Liver (tissue), 9 donors: ENCODE data around the gene HOPX. TPM values are rescaled to one million over a fixed set of nuclear protein-coding genes. Genes with fewer than 3 reads are reported as not detected.

Experiments
- DNase-seq: peaks from one replicate; pipeline ENCODE4 v3.0.0-alpha.2; 2017; ENCODE audit warnings: low spot score
- H3K27ac ChIP-seq, 2 donors: one replicate each; pipeline ENCODE4 v1.7.0; 2013; ENCODE audit warnings: inconsistent platforms in 2 of 2, low read length in 2 of 2, control low read depth in 1 of 2, low read depth in 1 of 2, mild to moderate bottlenecking in 1 of 2
- H3K27me3 ChIP-seq, 4 donors: one replicate each; pipeline versions ENCODE4 v1.6.1 to v1.7.0; 2013; ENCODE audit warnings: low read length in 3 of 4, inconsistent platforms in 1 of 4, mild to moderate bottlenecking in 1 of 4, moderate library complexity in 1 of 4; ENCODE audit not compliant: control insufficient read depth in 4 of 4, insufficient read depth in 4 of 4
- H3K36me3 ChIP-seq, 4 donors: one replicate each; pipeline versions ENCODE4 v1.6.1 to v1.7.0; 2013; ENCODE audit warnings: low read length in 3 of 4, mild to moderate bottlenecking in 3 of 4, low read depth in 1 of 4, moderate library complexity in 1 of 4; ENCODE audit not compliant: control insufficient read depth in 4 of 4, insufficient read depth in 3 of 4
- H3K4me1 ChIP-seq, 4 donors: one replicate each; pipeline versions ENCODE4 v1.6.1 to v1.7.0; 2013; ENCODE audit warnings: low read length in 3 of 4, mild to moderate bottlenecking in 3 of 4, moderate library complexity in 1 of 4; ENCODE audit not compliant: control insufficient read depth in 4 of 4, insufficient read depth in 4 of 4
- H3K4me3 ChIP-seq, 3 donors: one replicate each; pipeline versions ENCODE4 v1.6.1 to v1.7.0; 2013; ENCODE audit warnings: low read length in 3 of 3, control low read depth in 1 of 3, low read depth in 1 of 3, mild to moderate bottlenecking in 1 of 3
- H3K9ac ChIP-seq, 2 donors: one replicate each; pipeline ENCODE4 v1.7.0; 2013; ENCODE audit warnings: low read length in 2 of 2, mild to moderate bottlenecking in 2 of 2, moderate library complexity in 2 of 2, control low read depth in 1 of 2, low read depth in 1 of 2
- H3K9me3 ChIP-seq, 4 donors: one replicate each; pipeline versions ENCODE4 v1.6.1 to v1.7.0; 2013; ENCODE audit warnings: low read length in 3 of 4; ENCODE audit not compliant: control insufficient read depth in 4 of 4
- EGR1 ChIP-seq, 2 donors: IDR thresholded peaks; 2 replicates each; pipeline ENCODE4 v1.6.1; 2016 to 2018; ENCODE audit warnings: antibody characterized with exemption in 2 of 2, low read depth in 2 of 2
- FOXA2 ChIP-seq: IDR thresholded peaks from 2 replicates; pipeline ENCODE4 v1.6.1; 2016; ENCODE audit warnings: antibody characterized with exemption
- HNF4A ChIP-seq, 2 donors: conservative IDR thresholded peaks; 2 replicates each; pipeline ENCODE4 v1.6.1; 2016; ENCODE audit warnings: antibody characterized with exemption in 2 of 2, mild to moderate bottlenecking in 2 of 2
- HNF4G ChIP-seq: IDR thresholded peaks from 2 replicates; pipeline ENCODE4 v1.6.1; 2016; ENCODE audit warnings: antibody characterized with exemption
- NR2F2 ChIP-seq: IDR thresholded peaks from 2 replicates; pipeline ENCODE4 v1.6.1; 2016; ENCODE audit warnings: antibody characterized with exemption
- RAD21 ChIP-seq, 2 donors: IDR thresholded peaks; 2 replicates each; pipeline ENCODE4 v1.6.1; 2016; ENCODE audit warnings: antibody characterized with exemption in 2 of 2, mild to moderate bottlenecking in 2 of 2
- RXRA ChIP-seq, 2 donors: IDR thresholded peaks; 2 replicates each; pipeline ENCODE4 v1.6.1; 2017 to 2018; ENCODE audit warnings: antibody characterized with exemption in 2 of 2, mild to moderate bottlenecking in 1 of 2
- TAF1 ChIP-seq: conservative IDR thresholded peaks from 2 replicates; pipeline ENCODE4 v1.6.1; 2016; ENCODE audit warnings: antibody characterized with exemption, mild to moderate bottlenecking
- YY1 ChIP-seq: IDR thresholded peaks from 2 replicates; pipeline ENCODE4 v1.6.1; 2016; ENCODE audit warnings: antibody characterized with exemption, mild to moderate bottlenecking
- WGBS: extraction: QIAGEN DNeasy Blood & Tissue Kit; methylation state at CpG from one replicate; pipeline ENCODE4 v1.1.7; 2013; 5-methylcytosine and 5-hydroxymethylcytosine counted together
- polyA plus RNA-seq, 2 donors: library from polyadenylated mRNA; stranded (reverse) in 1 of 2; unstranded in 1 of 2; fragments of 200-250 nt in 1 of 2; fragments of >200 nt in 1 of 2; fragmentation: Nextera tagmentation in 1 of 2; extraction: Ambion mirVana in 1 of 2; gene quantifications; one replicate each; pipeline versions ENCODE4 v1.2.1 to v1.2.3, GENCODE V29; 2013 to 2015
- total RNA-seq, 2 donors: library from RNA; depleted of rRNA; stranded (reverse); fragments of >200 nt; gene quantifications; one replicate each; pipeline ENCODE4 v1.2.3, GENCODE V29; 2014
- TF ChIP-seq, protein P1 (sequence below): IDR thresholded peaks from 2 replicates; pipeline ENCODE4 v1.6.1; 2016; ENCODE audit warnings: antibody characterized with exemption
- TF ChIP-seq, protein P2 (sequence below): IDR thresholded peaks from 2 replicates; pipeline ENCODE4 v1.6.1; 2016; ENCODE audit warnings: antibody characterized with exemption, mild to moderate bottlenecking
- TF ChIP-seq, protein P3 (sequence below): IDR thresholded peaks from 2 replicates; pipeline ENCODE4 v1.6.1; 2016; ENCODE audit warnings: antibody characterized with exemption
- TF ChIP-seq, protein P4 (sequence below): IDR thresholded peaks from 2 replicates; pipeline ENCODE4 v1.6.1; 2016; ENCODE audit warnings: antibody characterized with exemption
- TF ChIP-seq, protein P5 (sequence below): fragments of 150-350 bp; IDR thresholded peaks from 2 replicates; pipeline ENCODE4 v1.5.1; 2017; ENCODE audit warnings: improper control_type of control experiment, low read depth, low read length; ENCODE audit not compliant: missing input control
- donor health status: healthy.
- donor health status: healthy.
- donor health status: healthy.
- donor health status: healthy.
- donor health status: healthy.

The HOPX gene
- total and polyA plus RNA-seq, 4 donors: 0.40 to 2.4 (median 0.63) TPM

DNA sequence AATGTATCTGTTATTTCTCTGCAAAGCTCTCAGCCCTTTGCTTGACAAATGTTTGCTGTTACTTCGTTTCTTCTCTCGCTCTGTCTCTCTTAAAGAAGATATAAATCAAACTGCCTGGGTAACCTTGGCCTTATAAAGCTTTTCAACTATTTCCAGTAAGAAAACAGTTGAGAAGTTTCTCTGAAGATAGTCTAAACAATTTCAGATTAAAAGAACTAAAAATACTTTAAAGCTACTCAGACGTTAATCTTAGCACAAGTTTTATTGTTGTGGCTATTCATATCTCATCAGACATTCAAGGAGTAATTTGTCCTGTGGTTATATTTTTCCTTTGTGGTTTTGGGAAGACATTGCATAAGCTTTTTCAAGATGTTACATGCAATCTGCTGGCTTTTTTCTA, 22.6 kb downstream of the HOPX start:
- DNase-seq: no peak
- peaks cover 0 to 3% (median 0%) of the 10 kb centered on the region in 4 donors for H3K27me3 ChIP-seq
- H3K9ac ChIP-seq: no peak overlapping the region
- no peak overlapping the region for H3K4me3 ChIP-seq
- TF ChIP-seq, protein P1, sequence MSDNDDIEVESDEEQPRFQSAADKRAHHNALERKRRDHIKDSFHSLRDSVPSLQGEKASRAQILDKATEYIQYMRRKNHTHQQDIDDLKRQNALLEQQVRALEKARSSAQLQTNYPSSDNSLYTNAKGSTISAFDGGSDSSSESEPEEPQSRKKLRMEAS: no peak
- TF ChIP-seq, protein P2, sequence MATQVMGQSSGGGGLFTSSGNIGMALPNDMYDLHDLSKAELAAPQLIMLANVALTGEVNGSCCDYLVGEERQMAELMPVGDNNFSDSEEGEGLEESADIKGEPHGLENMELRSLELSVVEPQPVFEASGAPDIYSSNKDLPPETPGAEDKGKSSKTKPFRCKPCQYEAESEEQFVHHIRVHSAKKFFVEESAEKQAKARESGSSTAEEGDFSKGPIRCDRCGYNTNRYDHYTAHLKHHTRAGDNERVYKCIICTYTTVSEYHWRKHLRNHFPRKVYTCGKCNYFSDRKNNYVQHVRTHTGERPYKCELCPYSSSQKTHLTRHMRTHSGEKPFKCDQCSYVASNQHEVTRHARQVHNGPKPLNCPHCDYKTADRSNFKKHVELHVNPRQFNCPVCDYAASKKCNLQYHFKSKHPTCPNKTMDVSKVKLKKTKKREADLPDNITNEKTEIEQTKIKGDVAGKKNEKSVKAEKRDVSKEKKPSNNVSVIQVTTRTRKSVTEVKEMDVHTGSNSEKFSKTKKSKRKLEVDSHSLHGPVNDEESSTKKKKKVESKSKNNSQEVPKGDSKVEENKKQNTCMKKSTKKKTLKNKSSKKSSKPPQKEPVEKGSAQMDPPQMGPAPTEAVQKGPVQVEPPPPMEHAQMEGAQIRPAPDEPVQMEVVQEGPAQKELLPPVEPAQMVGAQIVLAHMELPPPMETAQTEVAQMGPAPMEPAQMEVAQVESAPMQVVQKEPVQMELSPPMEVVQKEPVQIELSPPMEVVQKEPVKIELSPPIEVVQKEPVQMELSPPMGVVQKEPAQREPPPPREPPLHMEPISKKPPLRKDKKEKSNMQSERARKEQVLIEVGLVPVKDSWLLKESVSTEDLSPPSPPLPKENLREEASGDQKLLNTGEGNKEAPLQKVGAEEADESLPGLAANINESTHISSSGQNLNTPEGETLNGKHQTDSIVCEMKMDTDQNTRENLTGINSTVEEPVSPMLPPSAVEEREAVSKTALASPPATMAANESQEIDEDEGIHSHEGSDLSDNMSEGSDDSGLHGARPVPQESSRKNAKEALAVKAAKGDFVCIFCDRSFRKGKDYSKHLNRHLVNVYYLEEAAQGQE: no peak
- TF ChIP-seq HNF4G: no peak
- TF ChIP-seq RAD21 (IDR thresholded peaks at IDR 0.05): no peak
- TF ChIP-seq TAF1: no peak
- no peak for TF ChIP-seq YY1
- TF ChIP-seq HNF4A (conservative IDR thresholded peaks at IDR 0.05): no peak
- TF ChIP-seq RXRA (IDR thresholded peaks at IDR 0.05): no peak
- TF ChIP-seq, protein P3, sequence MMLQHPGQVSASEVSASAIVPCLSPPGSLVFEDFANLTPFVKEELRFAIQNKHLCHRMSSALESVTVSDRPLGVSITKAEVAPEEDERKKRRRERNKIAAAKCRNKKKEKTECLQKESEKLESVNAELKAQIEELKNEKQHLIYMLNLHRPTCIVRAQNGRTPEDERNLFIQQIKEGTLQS: no peak
- TF ChIP-seq NR2F2: no peak
- TF ChIP-seq, protein P4, sequence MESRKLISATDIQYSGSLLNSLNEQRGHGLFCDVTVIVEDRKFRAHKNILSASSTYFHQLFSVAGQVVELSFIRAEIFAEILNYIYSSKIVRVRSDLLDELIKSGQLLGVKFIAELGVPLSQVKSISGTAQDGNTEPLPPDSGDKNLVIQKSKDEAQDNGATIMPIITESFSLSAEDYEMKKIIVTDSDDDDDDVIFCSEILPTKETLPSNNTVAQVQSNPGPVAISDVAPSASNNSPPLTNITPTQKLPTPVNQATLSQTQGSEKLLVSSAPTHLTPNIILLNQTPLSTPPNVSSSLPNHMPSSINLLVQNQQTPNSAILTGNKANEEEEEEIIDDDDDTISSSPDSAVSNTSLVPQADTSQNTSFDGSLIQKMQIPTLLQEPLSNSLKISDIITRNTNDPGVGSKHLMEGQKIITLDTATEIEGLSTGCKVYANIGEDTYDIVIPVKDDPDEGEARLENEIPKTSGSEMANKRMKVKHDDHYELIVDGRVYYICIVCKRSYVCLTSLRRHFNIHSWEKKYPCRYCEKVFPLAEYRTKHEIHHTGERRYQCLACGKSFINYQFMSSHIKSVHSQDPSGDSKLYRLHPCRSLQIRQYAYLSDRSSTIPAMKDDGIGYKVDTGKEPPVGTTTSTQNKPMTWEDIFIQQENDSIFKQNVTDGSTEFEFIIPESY: no peak
- no peak for TF ChIP-seq FOXA2
- no peak for TF ChIP-seq EGR1 (IDR thresholded peaks at IDR 0.05; ENCODE audit: low read depth in 2 of 2)
- H3K36me3 ChIP-seq: no peaks in the 10 kb centered on the region
- H3K27ac ChIP-seq: no peak overlapping the region
- H3K4me1 ChIP-seq: peaks cover 4 to 15% (median 7%) of the 10 kb centered on the region in 4 donors
- WGBS: 62% methylated on average over 3 of the region's 3 CpGs
- H3K9me3 ChIP-seq: no peaks in the 10 kb centered on the region

DNA sequence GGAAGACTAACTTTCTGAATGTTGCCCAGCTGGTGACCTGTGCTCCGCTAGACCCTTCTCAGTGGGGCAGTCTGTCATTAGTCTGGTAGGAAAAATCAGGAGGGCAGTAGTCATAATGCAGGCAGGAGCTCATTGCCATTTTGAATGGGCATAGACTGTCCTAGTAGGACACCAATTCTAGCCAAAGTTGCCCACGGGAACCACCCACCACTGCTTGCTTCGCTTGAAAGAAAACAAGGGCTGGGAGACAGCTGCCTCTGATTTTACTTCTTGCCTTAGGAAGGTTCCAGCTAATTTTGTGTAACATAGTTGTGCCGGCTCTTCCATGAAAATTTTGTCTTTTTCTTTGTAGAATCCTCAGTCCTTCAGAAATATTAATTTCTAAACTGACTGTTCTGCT, 23.3 kb downstream of the HOPX start:
- WGBS: 78% methylated on average over 4 of the region's 4 CpGs
- H3K27ac ChIP-seq: no peak overlapping the region

More for the DNA sequence above, 23.3 kb downstream of the HOPX start:
- Histone ChIP-seq H3K27me3 (peaks cover 0 to 6% (median 0%) of the 10 kb centered on the region in 4 donors), H3K9ac (no peak overlapping the region), H3K4me3 (no peak overlapping the region), H3K36me3 (no peaks in the 10 kb centered on the region), H3K9me3 (no peaks in the 10 kb centered on the region), H3K4me1 (peaks cover 4 to 15% (median 7%) of the 10 kb centered on the region in 4 donors)
- DNase-seq: no peak
- TF ChIP-seq, protein P3: no peak
- TF ChIP-seq RAD21 (IDR thresholded peaks at IDR 0.05) (no peak), HNF4G (no peak), HNF4A (conservative IDR thresholded peaks at IDR 0.05) (no peak), YY1 (no peak), EGR1 (IDR thresholded peaks at IDR 0.05; ENCODE audit: low read depth in 2 of 2) (no peak)
- TF ChIP-seq, protein P4: no peak
- TF ChIP-seq, protein P2: no peak
- TF ChIP-seq, protein P5, sequence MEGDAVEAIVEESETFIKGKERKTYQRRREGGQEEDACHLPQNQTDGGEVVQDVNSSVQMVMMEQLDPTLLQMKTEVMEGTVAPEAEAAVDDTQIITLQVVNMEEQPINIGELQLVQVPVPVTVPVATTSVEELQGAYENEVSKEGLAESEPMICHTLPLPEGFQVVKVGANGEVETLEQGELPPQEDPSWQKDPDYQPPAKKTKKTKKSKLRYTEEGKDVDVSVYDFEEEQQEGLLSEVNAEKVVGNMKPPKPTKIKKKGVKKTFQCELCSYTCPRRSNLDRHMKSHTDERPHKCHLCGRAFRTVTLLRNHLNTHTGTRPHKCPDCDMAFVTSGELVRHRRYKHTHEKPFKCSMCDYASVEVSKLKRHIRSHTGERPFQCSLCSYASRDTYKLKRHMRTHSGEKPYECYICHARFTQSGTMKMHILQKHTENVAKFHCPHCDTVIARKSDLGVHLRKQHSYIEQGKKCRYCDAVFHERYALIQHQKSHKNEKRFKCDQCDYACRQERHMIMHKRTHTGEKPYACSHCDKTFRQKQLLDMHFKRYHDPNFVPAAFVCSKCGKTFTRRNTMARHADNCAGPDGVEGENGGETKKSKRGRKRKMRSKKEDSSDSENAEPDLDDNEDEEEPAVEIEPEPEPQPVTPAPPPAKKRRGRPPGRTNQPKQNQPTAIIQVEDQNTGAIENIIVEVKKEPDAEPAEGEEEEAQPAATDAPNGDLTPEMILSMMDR: no peak
